VCaP (cell line): Measurements from ENCODE around the gene ICE1.

Experiments
- H3K27ac ChIP-seq: fragments of 450-650 bp; 2 replicates; pipeline ENCODE4 v1.5.1; 2017
- TF ChIP-seq, protein P1 (sequence below): fragments of 450-650 bp; conservative IDR thresholded peaks from 2 replicates; pipeline ENCODE4 v1.5.1; 2017; ENCODE audit warnings: mild to moderate bottlenecking, moderate library complexity

ICE1 gene

DNA sequence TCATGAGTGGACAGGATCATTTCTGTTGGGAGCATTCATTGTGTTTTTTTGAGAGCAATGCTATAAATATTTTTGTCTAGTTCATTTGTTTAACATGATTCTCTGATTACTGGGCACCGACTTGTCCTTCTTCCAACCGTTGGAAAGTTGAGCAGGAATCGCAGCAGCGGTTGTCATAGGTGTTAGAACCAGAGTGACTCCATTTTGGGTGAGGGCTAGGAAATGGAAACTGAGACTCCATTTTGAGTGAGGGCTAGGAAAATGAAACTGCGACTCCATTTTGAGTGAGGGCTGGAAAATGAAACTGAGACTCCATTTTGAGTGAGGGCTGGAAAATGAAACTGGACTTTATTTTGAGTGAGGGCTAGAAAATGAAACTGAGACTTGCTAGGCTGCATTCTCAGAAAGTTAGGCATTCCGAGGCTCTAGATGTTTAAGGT lies 100.6 kb downstream of the ICE1 start:
- TF ChIP-seq, protein P1, sequence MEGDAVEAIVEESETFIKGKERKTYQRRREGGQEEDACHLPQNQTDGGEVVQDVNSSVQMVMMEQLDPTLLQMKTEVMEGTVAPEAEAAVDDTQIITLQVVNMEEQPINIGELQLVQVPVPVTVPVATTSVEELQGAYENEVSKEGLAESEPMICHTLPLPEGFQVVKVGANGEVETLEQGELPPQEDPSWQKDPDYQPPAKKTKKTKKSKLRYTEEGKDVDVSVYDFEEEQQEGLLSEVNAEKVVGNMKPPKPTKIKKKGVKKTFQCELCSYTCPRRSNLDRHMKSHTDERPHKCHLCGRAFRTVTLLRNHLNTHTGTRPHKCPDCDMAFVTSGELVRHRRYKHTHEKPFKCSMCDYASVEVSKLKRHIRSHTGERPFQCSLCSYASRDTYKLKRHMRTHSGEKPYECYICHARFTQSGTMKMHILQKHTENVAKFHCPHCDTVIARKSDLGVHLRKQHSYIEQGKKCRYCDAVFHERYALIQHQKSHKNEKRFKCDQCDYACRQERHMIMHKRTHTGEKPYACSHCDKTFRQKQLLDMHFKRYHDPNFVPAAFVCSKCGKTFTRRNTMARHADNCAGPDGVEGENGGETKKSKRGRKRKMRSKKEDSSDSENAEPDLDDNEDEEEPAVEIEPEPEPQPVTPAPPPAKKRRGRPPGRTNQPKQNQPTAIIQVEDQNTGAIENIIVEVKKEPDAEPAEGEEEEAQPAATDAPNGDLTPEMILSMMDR: no peak
- H3K27ac ChIP-seq: no peak overlapping the region

DNA sequence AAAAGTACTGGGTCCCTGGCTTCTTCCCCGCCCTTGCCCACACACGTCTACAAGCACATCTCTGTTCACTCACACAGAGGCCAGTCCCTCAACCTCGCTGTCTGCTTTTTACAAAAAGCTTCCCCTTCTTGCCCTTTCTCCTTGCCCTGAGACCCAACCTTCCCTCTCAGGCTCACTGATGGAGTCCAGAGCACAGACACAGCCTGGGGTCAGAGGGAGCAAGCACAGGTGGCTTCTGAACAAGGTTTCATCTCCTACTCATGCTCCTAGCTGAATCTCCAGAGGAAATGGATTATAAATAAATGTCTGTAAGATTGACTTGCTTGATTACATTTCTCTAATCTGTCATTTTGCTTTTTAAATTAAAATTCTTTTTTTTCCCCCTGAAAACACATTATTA lies 101.8 kb downstream of the ICE1 start:
- TF ChIP-seq, protein P1: no peak
- no peak overlapping the region for H3K27ac ChIP-seq

DNA sequence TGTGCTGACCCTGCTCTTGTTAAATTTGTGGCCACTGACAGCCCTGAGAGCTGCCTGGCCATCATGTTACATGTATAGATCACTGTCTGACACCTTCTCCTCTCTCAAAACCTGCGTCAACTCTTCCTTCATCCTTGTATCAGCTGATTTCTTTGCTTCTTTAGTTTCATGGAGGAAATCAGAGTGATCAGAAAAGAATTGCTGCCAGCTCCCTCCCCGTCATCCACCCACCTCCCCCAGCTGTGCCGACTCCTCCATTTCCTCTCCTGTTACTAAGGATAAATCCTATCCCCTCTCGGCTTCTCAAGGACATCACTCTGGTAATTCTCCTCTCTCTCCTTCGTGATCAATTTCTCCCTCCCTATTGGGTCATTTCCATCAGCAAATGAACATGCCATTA lies 108.9 kb downstream of the ICE1 start:
- TF ChIP-seq, protein P1: no peak

DNA sequence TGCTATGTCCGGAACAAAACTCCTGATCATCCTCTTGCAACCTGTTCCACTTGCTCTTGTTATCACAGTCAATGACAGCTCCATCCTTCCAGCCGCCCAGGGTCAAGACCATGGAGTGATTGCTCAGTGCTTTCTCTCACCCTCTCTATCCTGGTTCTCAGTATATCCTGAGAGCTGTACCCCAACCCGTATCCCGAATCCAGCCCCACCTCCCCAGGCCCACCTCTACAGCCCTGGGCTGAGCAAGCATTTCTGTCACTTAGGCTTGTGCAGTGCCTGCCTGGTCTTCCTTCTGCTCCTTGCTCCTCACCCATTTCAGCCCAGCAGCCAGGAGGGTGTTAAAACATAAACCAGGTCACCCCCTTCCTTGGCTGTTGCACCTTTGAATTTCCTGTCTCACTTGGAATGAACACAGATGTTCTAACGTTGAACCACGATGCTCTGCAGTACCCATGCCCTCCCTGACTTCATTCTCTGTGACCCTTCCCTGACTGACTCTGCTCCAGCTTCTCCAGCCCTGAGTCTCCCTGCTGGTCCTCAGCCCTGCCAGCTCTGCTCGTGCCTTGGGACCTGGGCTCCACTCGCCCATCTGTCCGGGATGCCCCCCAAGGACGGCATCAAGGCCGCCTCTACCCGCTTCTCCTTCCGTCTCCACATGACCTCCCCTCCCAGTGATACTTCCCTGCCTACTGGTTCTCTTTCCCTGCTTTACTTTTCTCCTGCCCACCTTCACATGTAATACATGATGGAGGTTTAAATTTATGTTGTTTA lies 110.0 kb downstream of the ICE1 start:
- TF ChIP-seq, protein P1: no peak
- no peak overlapping the region for H3K27ac ChIP-seq

More for the DNA sequence above, 108.9 kb downstream of the ICE1 start:
- H3K27ac ChIP-seq: no peak overlapping the region

DNA sequence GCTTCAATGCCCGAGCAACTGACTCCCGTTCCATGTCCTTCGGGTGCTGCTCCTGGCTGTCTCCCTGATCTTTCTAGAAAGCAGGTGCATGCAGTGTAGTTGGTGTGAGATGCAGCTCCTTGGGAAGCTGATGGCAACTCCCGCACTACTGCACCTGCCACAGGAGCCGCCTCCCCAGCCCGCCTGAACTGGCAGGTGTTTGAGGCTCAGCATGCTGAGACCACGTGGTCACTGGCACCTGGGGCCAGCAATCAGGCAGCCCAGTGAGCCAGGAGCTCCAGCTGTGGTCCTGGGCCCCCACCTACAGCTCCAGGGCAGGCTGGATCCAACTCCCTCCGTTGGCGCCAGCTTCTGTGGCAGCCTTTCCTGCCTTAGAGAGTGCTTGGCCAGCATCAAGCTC lies 111.5 kb downstream of the ICE1 start:
- TF ChIP-seq, protein P1: no peak
- no peak overlapping the region for H3K27ac ChIP-seq

DNA sequence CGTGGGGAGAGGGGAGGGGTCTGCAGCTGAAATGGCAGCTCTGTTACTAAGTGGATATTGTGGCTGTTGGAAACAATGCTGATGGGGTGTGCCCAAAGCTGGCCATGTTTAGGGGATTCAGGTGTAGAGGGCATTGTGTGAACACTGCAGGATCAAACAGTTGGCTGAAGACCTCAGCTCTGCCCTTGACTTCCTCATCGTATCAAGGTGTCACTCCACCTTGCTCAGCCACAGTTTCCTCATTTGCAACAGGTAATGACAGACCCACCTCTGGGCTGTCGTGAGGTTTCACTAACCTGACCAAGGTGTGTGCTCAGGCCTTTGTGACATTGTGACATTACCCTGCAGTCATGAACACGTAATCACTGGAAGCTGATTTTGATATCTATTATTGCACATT lies 111.9 kb downstream of the ICE1 start:
- TF ChIP-seq, protein P1: no peak

DNA sequence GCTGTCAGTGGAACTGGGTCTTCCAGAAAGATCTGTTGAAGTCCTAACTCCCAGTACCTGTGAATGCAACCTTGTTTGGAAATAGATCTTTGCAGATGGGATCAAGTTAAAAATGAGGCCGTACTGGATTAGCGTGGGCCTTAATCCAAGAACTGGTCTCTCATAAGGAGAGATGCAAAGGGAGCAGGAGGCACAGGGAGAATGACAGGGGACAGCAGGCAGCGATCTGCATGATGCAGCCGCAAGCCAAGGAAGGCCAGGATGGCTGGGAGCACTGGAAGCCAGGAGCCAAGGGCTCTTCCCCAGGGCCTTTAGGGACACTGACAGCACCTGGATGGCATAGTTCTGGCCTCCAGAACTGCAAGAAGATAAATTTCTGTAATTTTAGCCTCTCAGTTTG lies 114.4 kb downstream of the ICE1 start:
- TF ChIP-seq, protein P1: no peak
- no peak overlapping the region for H3K27ac ChIP-seq

More for the DNA sequence above, 111.9 kb downstream of the ICE1 start:
- no peak overlapping the region for H3K27ac ChIP-seq
